Endothelial cell of umbilical vein (primary cell): ENCODE measurements around the gene TTR. TPM values are rescaled to one million over a fixed set of nuclear protein-coding genes. Genes with fewer than 3 reads are reported as not detected.

ENCODE experiments used
- BruUV-seq: library from RNA; stranded (reverse); fragments of 400-500 nt; replicated peaks from 2 replicates; lab custom pipeline; 2021; lab: Mats Ljungman, UMichigan
- CTCF ChIA-PET: fragments of 300-600, 350-600 bp; sonication (Branson Sonifier 250); formaldehyde crosslinking; loops from one replicate; lab custom pipeline; 2021; ENCODE audit warnings: antibody characterized with exemption, inconsistent platforms; lab: Charles Lee
- POLR2A ChIA-PET: fragments of 300-600, 350-600 bp; sonication (Branson Sonifier 250); formaldehyde crosslinking; loops from one replicate; lab custom pipeline; 2021; ENCODE audit warnings: antibody characterized with exemption, inconsistent platforms; lab: Charles Lee
- DNase-seq: peaks from one replicate; pipeline ENCODE4 v3.0.0-alpha.2; 2011; ENCODE audit warnings: low read depth, low spot score
- FAIRE-seq: peaks from 2 replicates; lab custom pipeline; 2011; peaks lifted over from hg19 to GRCh38; lab: Jason Lieb, UNC
- H2AFZ ChIP-seq: 2 replicates; pipeline ENCODE4 v1.6.0; 2012; ENCODE audit warnings: low read depth, low read length, control low read depth, inconsistent platforms
- H3K27ac ChIP-seq: 2 replicates; pipeline ENCODE4 v1.5.1; 2011; ENCODE audit warnings: low read depth, mild to moderate bottlenecking, control low read depth, low read length, moderate library complexity; ENCODE audit not compliant: insufficient read depth
- H3K27me3 ChIP-seq, 2 experiments: 2 replicates each; pipeline versions ENCODE4 v1.6.0 to v1.6.1; 2011; ENCODE audit warnings: low read length in 2 of 2, mixed read lengths in 1 of 2; ENCODE audit not compliant: control insufficient read depth in 2 of 2, insufficient read depth in 2 of 2
- H3K36me3 ChIP-seq, 2 experiments: 2 replicates in 1 of 2; 3 replicates in 1 of 2; pipeline ENCODE4 v1.5.1; 2011; ENCODE audit warnings: low read length in 2 of 2, mild to moderate bottlenecking in 1 of 2, moderate library complexity in 1 of 2; ENCODE audit not compliant: control insufficient read depth in 2 of 2, insufficient read depth in 2 of 2; ENCODE audit errors: extremely low read depth in 1 of 2
- H3K4me1 ChIP-seq: 3 replicates; pipeline ENCODE4 v1.5.1; 2011; ENCODE audit warnings: mild to moderate bottlenecking, low read length; ENCODE audit not compliant: control insufficient read depth, insufficient read depth; ENCODE audit errors: extremely low read depth
- H3K4me2 ChIP-seq: 2 replicates; pipeline ENCODE4 v1.6.1; 2011; ENCODE audit warnings: low read length, control low read depth, mixed read lengths; ENCODE audit not compliant: insufficient read depth
- H3K4me3 ChIP-seq, 3 experiments: fragments of 200-600 bp in 1 of 3; sonication (generic), shearing (Covaris generic) in 1 of 3; replicated peaks in 1 of 3; 2 replicates each; pipeline ENCODE4 v1.5.1; 2011 to 2016; ENCODE audit warnings: control low read depth in 3 of 3, low read length in 3 of 3, mild to moderate bottlenecking in 2 of 3, inconsistent platforms in 1 of 3, low read depth in 1 of 3, moderate library complexity in 1 of 3; ENCODE audit not compliant: insufficient read depth in 1 of 3
- H3K79me2 ChIP-seq: 2 replicates; pipeline ENCODE4 v1.6.0; 2012; ENCODE audit warnings: low read length, inconsistent platforms; ENCODE audit not compliant: control insufficient read depth, insufficient read depth
- H3K9ac ChIP-seq: replicated peaks from 2 replicates; pipeline ENCODE3; 2011; ENCODE audit warnings: low read length, control low read depth; ENCODE audit not compliant: insufficient read depth; ENCODE audit errors: extremely low read depth
- H3K9me1 ChIP-seq: replicated peaks from 3 replicates; pipeline ENCODE4 v1.6.0; 2011; ENCODE audit warnings: mild to moderate bottlenecking, low read length; ENCODE audit not compliant: control insufficient read depth, insufficient read depth; ENCODE audit errors: extremely low read depth
- H3K9me3 ChIP-seq: replicated peaks from 2 replicates; pipeline ENCODE4 v1.5.1; 2012; ENCODE audit warnings: low read length, inconsistent platforms; ENCODE audit not compliant: control insufficient read depth, insufficient read depth
- H4K20me1 ChIP-seq: replicated peaks from 2 replicates; pipeline ENCODE3; 2011; ENCODE audit warnings: mild to moderate bottlenecking, low read length; ENCODE audit not compliant: control insufficient read depth, insufficient read depth; ENCODE audit errors: extremely low read depth
- CTCF ChIP-seq, 2 donors: IDR thresholded peaks; 1 replicate in 1 of 2; 2 replicates in 1 of 2; pipeline ENCODE4 v1.5.1; 2011; ENCODE audit warnings: low read length in 2 of 2, mild to moderate bottlenecking in 2 of 2, moderate library complexity in 2 of 2, control low read depth in 1 of 2, inconsistent platforms in 1 of 2, low read depth in 1 of 2; ENCODE audit not compliant: insufficient read depth in 1 of 2; ENCODE audit errors: extremely low read depth in 1 of 2
- EZH2 ChIP-seq: IDR thresholded peaks from 2 replicates; pipeline ENCODE4 v1.6.1; 2012; ENCODE audit warnings: borderline replicate concordance, low read depth, mild to moderate bottlenecking, moderate library complexity, low read length, inconsistent platforms; ENCODE audit not compliant: severe bottlenecking
- FOS ChIP-seq: IDR thresholded peaks from 2 replicates; pipeline ENCODE4 v1.6.1; 2011; ENCODE audit warnings: mild to moderate bottlenecking, low read length, moderate library complexity, borderline replicate concordance; ENCODE audit not compliant: insufficient read depth
- GATA2 ChIP-seq: IDR thresholded peaks from 2 replicates; pipeline ENCODE4 v1.7.0; 2011; ENCODE audit warnings: low read depth, mild to moderate bottlenecking, moderate library complexity, mixed read lengths, low read length; ENCODE audit not compliant: insufficient read length, insufficient read depth
- JUN ChIP-seq: IDR thresholded peaks from 2 replicates; pipeline ENCODE4 v1.6.1; 2011; ENCODE audit warnings: borderline replicate concordance, low read depth; ENCODE audit not compliant: insufficient read length, insufficient read depth
- MAX ChIP-seq: IDR thresholded peaks from 2 replicates; pipeline ENCODE4 v1.6.1; 2011; ENCODE audit not compliant: insufficient read depth, insufficient read length
- MYC ChIP-seq: IDR thresholded peaks from one replicate; pipeline ENCODE4 v1.6.1; 2011; ENCODE audit warnings: mild to moderate bottlenecking, low read depth, low read length
- POLR2AphosphoS5 ChIP-seq: IDR thresholded peaks from 2 replicates; pipeline ENCODE4 v1.6.1; 2012; ENCODE audit warnings: low read depth, mild to moderate bottlenecking, control low read depth, low read length, moderate library complexity; ENCODE audit not compliant: insufficient read depth
- dilution Hi-C: fragments of 300-500 bp; cut with MboI; formaldehyde crosslinking; loops from one replicate; pipeline ENCODE4 v1.15.0; 2019; ENCODE audit warnings: low sequenced_read_pairs; ENCODE audit not compliant: extremely low pct_ligation_motif_present
- intact Hi-C: fragments of 100-400 bp; cut with micrococcal nuclease; formaldehyde crosslinking; loops from one replicate; pipeline ENCODE4 v1.10.0; 2022
- polyA plus RNA-seq, 4 experiments: library from polyadenylated mRNA; depleted of rRNA in 3 of 4; stranded (reverse) in 3 of 4; unstranded in 1 of 4; fragments of >200 nt; gene quantifications; 2 replicates each; pipeline versions ENCODE4 v1.2.1 to v1.2.3, GENCODE V29; 2011 to 2012; ENCODE audit warnings: missing spikeins in 1 of 4
- total RNA-seq: library from RNA; stranded (reverse); gene quantifications from 2 replicates; pipeline ENCODE4 v1.2.3, GENCODE V29; 2021

Gene TTR
- total and polyA plus RNA-seq, 2 donors (not counting 3 experiments of a cell fraction or from before 2014, with no cell fraction given) = not detected

DNA sequence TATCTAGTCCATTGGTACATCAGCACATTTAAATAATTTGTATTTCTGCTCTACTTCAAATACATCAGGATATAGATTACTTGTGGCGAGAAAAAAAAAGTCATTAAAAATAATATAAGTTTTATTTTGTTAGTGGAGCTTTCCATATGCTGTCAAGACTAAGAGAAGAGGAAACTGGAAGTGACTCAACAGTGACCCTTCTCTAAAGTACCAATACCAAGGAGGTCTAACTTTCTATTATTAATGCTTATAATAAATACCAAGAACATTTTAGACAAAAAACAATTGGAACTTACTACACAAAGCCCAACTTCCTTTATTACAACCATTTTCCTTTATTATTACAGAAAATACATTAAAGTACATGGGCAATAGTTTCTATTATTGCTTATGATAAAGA, 39.8 kb downstream of the TTR start:
- no peaks in the 10 kb centered on the region for H4K20me1 ChIP-seq
- DNase-seq (peak; percentile 67), FAIRE-seq (no peak)
- H3K27me3 ChIP-seq = no peaks in the 10 kb centered on the region
- intact Hi-C loops (loop anchor here (2.0 kb wide), 1 partner anchor 53 kb away; the partner anchor contains the start of gene B4GALT6), dilution Hi-C loops (no loop called here)
- no peak overlapping the region for H2AFZ ChIP-seq
- H3K9me3 ChIP-seq = no peaks in the 10 kb centered on the region
- POLR2A ChIA-PET = no interaction called here
- TF ChIP-seq FOS = peak; percentile 49
- no peak for TF ChIP-seq MYC
- TF ChIP-seq EZH2 = no peak
- no peak for TF ChIP-seq POLR2AphosphoS5
- TF ChIP-seq JUN = peak; percentile 38
- no peak for TF ChIP-seq CTCF (IDR thresholded peaks at IDR 0.05; ENCODE audit: extremely low read depth in 1 of 2, insufficient read depth in 1 of 2, low read depth in 1 of 2, low read length in 2 of 2)
- TF ChIP-seq GATA2 = no peak
- no peak for TF ChIP-seq MAX
- no peaks in the 10 kb centered on the region for H3K36me3 ChIP-seq
- H3K79me2 ChIP-seq = no peaks in the 10 kb centered on the region
- no peak overlapping the region for H3K9ac ChIP-seq
- H3K9me1 ChIP-seq = no peaks in the 10 kb centered on the region
- peaks cover 15% of the 10 kb centered on the region for H3K4me1 ChIP-seq
- H3K4me2 ChIP-seq = peak overlapping the region; percentile 67
- no TSS peak for BruUV-seq
- CTCF ChIA-PET = interaction anchor here (0.6 to 1.3 kb wide), 4 partner anchors 10 to 75 kb away, joined by 3 to 6 read pairs (median 4); no protein-coding TSS in a partner anchor
- H3K4me3 ChIP-seq = no peak overlapping the region
- no peak overlapping the region for H3K27ac ChIP-seq
